Measurements from ENCODE around the gene B4GALNT4. TPM values are rescaled to one million over a fixed set of nuclear protein-coding genes. Genes with fewer than 3 reads are reported as not detected.

B4GALNT4 gene
- total RNA-seq, 1 donor from 2014 or later = 201 TPM

GRCh38 chr11:335779-336658 lies 33.3 kb upstream of the B4GALNT4 start:
- no peak for TF ChIP-seq CTCF (conservative IDR thresholded peaks at IDR 0.05)
- Mint-ChIP-seq H3K27ac (ENCODE audit: unreplicated experiment) (peak overlapping the region; percentile 95), H3K4me1 (peaks cover 47% of the 10 kb centered on the region), H3K36me3 (ENCODE audit: low read depth) (no peaks in the 10 kb centered on the region), H3K27me3 (ENCODE audit: low read depth) (no peaks in the 10 kb centered on the region), H3K9me3 (no peaks in the 10 kb centered on the region), H3K4me3 (peak overlapping the region; percentile 78)
- no peak for DNase-seq (ENCODE audit: low read depth, low spot score)

- TF ChIP-seq CTCF (conservative IDR thresholded peaks at IDR 0.05) = no peak
- Mint-ChIP-seq H3K36me3 (ENCODE audit: low read depth) (no peaks in the 10 kb centered on the region), H3K4me3 (no peak overlapping the region), H3K27ac (ENCODE audit: unreplicated experiment) (no peak overlapping the region), H3K9me3 (no peaks in the 10 kb centered on the region), H3K27me3 (ENCODE audit: low read depth) (no peaks in the 10 kb centered on the region), H3K4me1 (peaks cover 51% of the 10 kb centered on the region)
- no peak for DNase-seq (ENCODE audit: low read depth, low spot score)
Observed at GRCh38 chr11:336659-337198, 32.6 kb upstream of the B4GALNT4 start.

- H3K4me3 Mint-ChIP-seq = no peak overlapping the region
- H3K27me3 Mint-ChIP-seq (ENCODE audit: low read depth) = no peaks in the 10 kb centered on the region
- H3K4me1 Mint-ChIP-seq = peaks cover 58% of the 10 kb centered on the region
- no peak for TF ChIP-seq CTCF (conservative IDR thresholded peaks at IDR 0.05)
- no peak for DNase-seq (ENCODE audit: low read depth, low spot score)
- no peaks in the 10 kb centered on the region for H3K9me3 Mint-ChIP-seq
- no peaks in the 10 kb centered on the region for H3K36me3 Mint-ChIP-seq (ENCODE audit: low read depth)
- H3K27ac Mint-ChIP-seq (ENCODE audit: unreplicated experiment) = no peak overlapping the region
Observed at GRCh38 chr11:337711-338110, 31.6 kb upstream of the B4GALNT4 start.

- no peaks in the 10 kb centered on the region for H3K27me3 Mint-ChIP-seq (ENCODE audit: low read depth)
- no peaks in the 10 kb centered on the region for H3K36me3 Mint-ChIP-seq (ENCODE audit: low read depth)
- no peak for TF ChIP-seq CTCF (conservative IDR thresholded peaks at IDR 0.05)
- no peak for DNase-seq (ENCODE audit: low read depth, low spot score)
- H3K27ac Mint-ChIP-seq (ENCODE audit: unreplicated experiment) = no peak overlapping the region
- H3K9me3 Mint-ChIP-seq = no peaks in the 10 kb centered on the region
- peaks cover 41% of the 10 kb centered on the region for H3K4me1 Mint-ChIP-seq
- H3K4me3 Mint-ChIP-seq = no peak overlapping the region
Observed at GRCh38 chr11:339963-340362, 29.3 kb upstream of the B4GALNT4 start.

GRCh38 chr11:340539-341512 lies 28.5 kb upstream of the B4GALNT4 start:
- Mint-ChIP-seq H3K27me3 (ENCODE audit: low read depth) (no peaks in the 10 kb centered on the region), H3K27ac (ENCODE audit: unreplicated experiment) (peak overlapping the region; percentile 62), H3K9me3 (no peaks in the 10 kb centered on the region), H3K4me3 (no peak overlapping the region), H3K4me1 (peaks cover 34% of the 10 kb centered on the region), H3K36me3 (ENCODE audit: low read depth) (no peaks in the 10 kb centered on the region)
- DNase-seq (ENCODE audit: low read depth, low spot score) = no peak
- no peak for TF ChIP-seq CTCF (conservative IDR thresholded peaks at IDR 0.05)

Data from neural crest cell (in vitro differentiated cells).